ENCODE measurements around the gene PRR16.

Gene PRR16

GRCh38 chr5:120518581-120518980 lies 54.5 kb downstream of the PRR16 start:
- DNase-seq = no peak

GRCh38 chr5:120527251-120527650 lies 63.2 kb downstream of the PRR16 start:
- DNase-seq = no peak

- DNase-seq = no peak
Observed at GRCh38 chr5:120528609-120529008, 64.5 kb downstream of the PRR16 start.

- no peak for DNase-seq
Observed at GRCh38 chr5:120529386-120529785, 65.3 kb downstream of the PRR16 start.

GRCh38 chr5:120531215-120531614 lies 67.1 kb downstream of the PRR16 start:
- DNase-seq = no peak

- no peak for DNase-seq
Observed at GRCh38 chr5:120532835-120533234, 68.7 kb downstream of the PRR16 start.

GRCh38 chr5:120533581-120533980 lies 69.5 kb downstream of the PRR16 start:
- no peak for DNase-seq

GRCh38 chr5:120535900-120536299 lies 71.8 kb downstream of the PRR16 start:
- DNase-seq = no peak

- DNase-seq = no peak
Observed at GRCh38 chr5:120538149-120538548, 74.0 kb downstream of the PRR16 start.

- DNase-seq = no peak
Observed at GRCh38 chr5:120538644-120539043, 74.5 kb downstream of the PRR16 start.

GRCh38 chr5:120539471-120539870 lies 75.4 kb downstream of the PRR16 start:
- no peak for DNase-seq

- no peak for DNase-seq
Observed at GRCh38 chr5:120540097-120540496, 76.0 kb downstream of the PRR16 start.

- DNase-seq = no peak
Observed at GRCh38 chr5:120544043-120544442, 79.9 kb downstream of the PRR16 start.

- DNase-seq = no peak
Observed at GRCh38 chr5:120545007-120545406, 80.9 kb downstream of the PRR16 start.

- DNase-seq = no peak
Observed at GRCh38 chr5:120545951-120546350, 81.9 kb downstream of the PRR16 start.

GRCh38 chr5:120546922-120547321 lies 82.8 kb downstream of the PRR16 start:
- no peak for DNase-seq

GRCh38 chr5:120550358-120550757 lies 86.3 kb downstream of the PRR16 start:
- DNase-seq = no peak

- DNase-seq = no peak
Observed at GRCh38 chr5:120552638-120553037, 88.5 kb downstream of the PRR16 start.

GRCh38 chr5:120555345-120555744 lies 91.2 kb downstream of the PRR16 start:
- DNase-seq = no peak

- no peak for DNase-seq
Observed at GRCh38 chr5:120564013-120564412, 99.9 kb downstream of the PRR16 start.

- DNase-seq = no peak
Observed at GRCh38 chr5:120567066-120567465, 103.0 kb downstream of the PRR16 start.

GRCh38 chr5:120567921-120568320 lies 103.8 kb downstream of the PRR16 start:
- no peak for DNase-seq

GRCh38 chr5:120568711-120569110 lies 104.6 kb downstream of the PRR16 start:
- no peak for DNase-seq

- no peak for DNase-seq
Observed at GRCh38 chr5:120576588-120576987, 112.5 kb downstream of the PRR16 start.

GRCh38 chr5:120582635-120583034 lies 118.5 kb downstream of the PRR16 start:
- DNase-seq = no peak

GRCh38 chr5:120586646-120587045 lies 122.5 kb downstream of the PRR16 start:
- DNase-seq = no peak

Measured in NCI-H187 treated with DMSO at 0.1 percent for 48 hours (cell line).